KMS-11 (cell line): ENCODE measurements around the gene SDK2.

Experiments
- H2AFZ ChIP-seq: fragments of 200-600 bp; sonication (generic); 2 replicates; pipeline ENCODE4 v1.6.1; 2016; ENCODE audit warnings: antibody characterized with exemption, mixed run types, low read depth
- H3K27ac ChIP-seq: fragments of 200-600 bp; sonication (generic); 2 replicates; pipeline ENCODE4 v1.6.1; 2016; ENCODE audit warnings: mild to moderate bottlenecking, mixed run types
- H3K27me3 ChIP-seq: fragments of 200-600 bp; sonication (generic); 2 replicates; pipeline ENCODE4 v1.6.1; 2017; ENCODE audit warnings: mild to moderate bottlenecking, low read depth, mixed run types, moderate library complexity; ENCODE audit not compliant: insufficient read depth
- H3K36me3 ChIP-seq: fragments of 200-600 bp; sonication (generic); 2 replicates; pipeline ENCODE4 v1.6.1; 2017; ENCODE audit warnings: mild to moderate bottlenecking, mixed run types; ENCODE audit not compliant: insufficient read depth
- H3K4me1 ChIP-seq: fragments of 200-600 bp; sonication (generic); 2 replicates; pipeline ENCODE4 v1.6.1; 2016; ENCODE audit warnings: mild to moderate bottlenecking, low read depth, mixed run types; ENCODE audit not compliant: poor library complexity, severe bottlenecking
- H3K4me2 ChIP-seq: fragments of 200-600 bp; sonication (generic); 2 replicates; pipeline ENCODE4 v1.7.0; 2016; ENCODE audit warnings: mild to moderate bottlenecking, mixed run types
- H3K4me3 ChIP-seq: fragments of 200-600 bp; sonication (generic); IDR thresholded peaks from 2 replicates; pipeline ENCODE4 v1.6.1; 2017; ENCODE audit warnings: low read depth, low read length, mixed read lengths; ENCODE audit not compliant: insufficient read depth
- H3K79me2 ChIP-seq: fragments of 200-600 bp; sonication (generic); 2 replicates; pipeline ENCODE4 v1.6.1; 2016; ENCODE audit warnings: low read depth, mixed run types; ENCODE audit not compliant: insufficient read depth
- H3K9ac ChIP-seq: fragments of 200-600 bp; sonication (generic); 2 replicates; pipeline ENCODE4 v1.6.1; 2016; ENCODE audit warnings: mild to moderate bottlenecking, mixed run types
- H4K20me1 ChIP-seq: fragments of 200-600 bp; sonication (generic); 2 replicates; pipeline ENCODE4 v1.6.1; 2016; ENCODE audit warnings: mild to moderate bottlenecking, mixed run types; ENCODE audit not compliant: insufficient read depth
- TF ChIP-seq, protein P1 (sequence below): fragments of 200-600 bp; sonication (generic); conservative IDR thresholded peaks from 2 replicates; pipeline ENCODE4 v1.6.1; 2017; ENCODE audit warnings: low read depth, mild to moderate bottlenecking, antibody characterized with exemption, low read length, moderate library complexity, mixed read lengths

The SDK2 gene

DNA sequence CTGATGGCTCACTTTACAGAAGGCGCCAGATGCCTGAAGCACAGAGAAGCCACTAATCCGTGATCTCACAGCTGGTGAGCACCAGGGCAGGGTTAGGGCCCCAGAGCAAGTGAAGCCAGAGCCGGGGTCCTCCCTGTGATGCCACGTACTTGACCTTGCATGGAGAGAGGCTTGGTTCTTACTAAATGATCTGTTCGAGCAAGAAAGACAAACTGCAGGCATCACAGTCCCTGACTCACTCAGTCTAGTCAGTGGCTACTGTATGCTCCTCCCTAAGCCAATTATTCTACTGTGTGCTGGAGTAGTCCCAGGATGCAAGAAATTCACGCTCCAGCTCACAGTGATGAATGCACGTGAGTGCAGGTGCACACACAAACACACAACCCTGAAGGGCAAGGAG is 55.4 kb downstream of the SDK2 start:
- no peak overlapping the region for H2AFZ ChIP-seq
- H3K4me3 ChIP-seq: no peak overlapping the region
- no peak overlapping the region for H3K4me2 ChIP-seq
- TF ChIP-seq, protein P1, sequence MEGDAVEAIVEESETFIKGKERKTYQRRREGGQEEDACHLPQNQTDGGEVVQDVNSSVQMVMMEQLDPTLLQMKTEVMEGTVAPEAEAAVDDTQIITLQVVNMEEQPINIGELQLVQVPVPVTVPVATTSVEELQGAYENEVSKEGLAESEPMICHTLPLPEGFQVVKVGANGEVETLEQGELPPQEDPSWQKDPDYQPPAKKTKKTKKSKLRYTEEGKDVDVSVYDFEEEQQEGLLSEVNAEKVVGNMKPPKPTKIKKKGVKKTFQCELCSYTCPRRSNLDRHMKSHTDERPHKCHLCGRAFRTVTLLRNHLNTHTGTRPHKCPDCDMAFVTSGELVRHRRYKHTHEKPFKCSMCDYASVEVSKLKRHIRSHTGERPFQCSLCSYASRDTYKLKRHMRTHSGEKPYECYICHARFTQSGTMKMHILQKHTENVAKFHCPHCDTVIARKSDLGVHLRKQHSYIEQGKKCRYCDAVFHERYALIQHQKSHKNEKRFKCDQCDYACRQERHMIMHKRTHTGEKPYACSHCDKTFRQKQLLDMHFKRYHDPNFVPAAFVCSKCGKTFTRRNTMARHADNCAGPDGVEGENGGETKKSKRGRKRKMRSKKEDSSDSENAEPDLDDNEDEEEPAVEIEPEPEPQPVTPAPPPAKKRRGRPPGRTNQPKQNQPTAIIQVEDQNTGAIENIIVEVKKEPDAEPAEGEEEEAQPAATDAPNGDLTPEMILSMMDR: no peak
- no peaks in the 10 kb centered on the region for H3K36me3 ChIP-seq
- no peaks in the 10 kb centered on the region for H3K4me1 ChIP-seq
- peaks cover 81% of the 10 kb centered on the region for H3K27me3 ChIP-seq
- no peaks in the 10 kb centered on the region for H4K20me1 ChIP-seq
- no peak overlapping the region for H3K9ac ChIP-seq
- no peak overlapping the region for H3K27ac ChIP-seq
- H3K79me2 ChIP-seq: no peaks in the 10 kb centered on the region

DNA sequence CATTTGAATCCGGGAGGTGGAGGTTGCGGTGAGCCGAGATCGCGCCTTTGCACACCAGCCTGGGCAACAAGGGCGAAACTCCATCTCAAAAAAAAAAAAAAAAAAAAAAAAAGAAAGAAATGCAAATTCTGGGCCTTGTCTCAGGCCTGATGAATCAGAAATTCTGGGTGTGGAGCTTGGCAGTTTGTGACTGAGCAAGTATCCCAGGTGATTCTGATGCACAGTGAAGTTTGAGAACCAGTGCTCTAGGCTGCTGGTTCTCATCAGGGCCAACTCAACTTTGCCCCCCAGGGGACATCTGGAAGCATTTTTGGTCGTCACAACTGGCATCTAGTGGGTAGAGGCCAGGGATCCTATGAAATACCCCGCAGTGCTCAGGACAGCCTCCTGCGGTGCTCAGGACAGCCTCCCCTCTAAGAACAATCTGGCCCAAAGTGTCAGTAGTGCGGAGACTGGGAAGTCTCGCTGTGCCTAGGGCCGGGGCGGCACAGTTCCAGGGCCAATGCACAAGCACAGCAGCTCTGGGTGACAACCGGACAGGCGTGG is 55.9 kb downstream of the SDK2 start:
- Histone ChIP-seq H3K4me3 (no peak overlapping the region), H3K36me3 (no peaks in the 10 kb centered on the region), H3K4me2 (no peak overlapping the region), H2AFZ (no peak overlapping the region), H3K9ac (no peak overlapping the region), H3K4me1 (no peaks in the 10 kb centered on the region), H3K79me2 (no peaks in the 10 kb centered on the region), H3K27me3 (peaks cover 81% of the 10 kb centered on the region), H3K27ac (no peak overlapping the region), H4K20me1 (no peaks in the 10 kb centered on the region)
- TF ChIP-seq, protein P1: no peak

DNA sequence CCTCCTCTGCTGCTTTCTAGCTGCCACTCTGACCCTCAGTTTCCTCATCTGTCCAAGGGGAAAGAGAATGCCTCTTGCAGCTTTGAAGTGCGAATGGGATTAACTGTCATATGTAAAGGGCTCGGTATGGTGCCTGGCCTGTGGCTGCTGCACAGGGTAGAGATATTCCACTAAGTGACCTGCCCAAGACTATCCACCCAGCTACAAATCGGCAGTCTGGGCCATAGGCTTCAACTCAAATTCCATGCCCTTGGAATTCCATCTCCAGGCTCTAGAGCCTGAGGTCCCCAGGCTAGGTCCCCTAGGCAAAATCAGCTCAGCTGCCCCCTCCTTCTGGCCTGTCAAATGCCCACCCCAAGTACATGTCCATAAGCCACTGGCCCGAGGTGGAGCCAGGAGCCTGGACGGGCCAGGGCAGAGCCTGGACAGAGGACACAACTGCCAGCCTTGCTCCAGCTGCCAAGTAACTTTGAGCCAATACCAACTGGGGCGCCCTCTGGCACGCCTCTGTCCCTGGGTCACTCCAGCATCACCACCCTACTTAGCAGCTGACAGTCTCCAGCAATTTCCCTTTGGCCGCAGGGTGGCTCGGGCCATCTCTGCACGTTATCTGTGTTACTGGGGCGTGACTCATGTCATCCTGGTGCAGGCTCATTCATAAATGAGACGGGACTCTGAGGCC is 57.2 kb downstream of the SDK2 start:
- no peaks in the 10 kb centered on the region for H3K4me1 ChIP-seq
- H3K4me2 ChIP-seq: no peak overlapping the region
- H3K27me3 ChIP-seq: peaks cover 80% of the 10 kb centered on the region
- no peaks in the 10 kb centered on the region for H3K79me2 ChIP-seq
- TF ChIP-seq, protein P1: no peak
- H4K20me1 ChIP-seq: no peaks in the 10 kb centered on the region
- H3K4me3 ChIP-seq: no peak overlapping the region
- no peak overlapping the region for H3K9ac ChIP-seq
- no peak overlapping the region for H3K27ac ChIP-seq
- H3K36me3 ChIP-seq: no peaks in the 10 kb centered on the region
- H2AFZ ChIP-seq: no peak overlapping the region

DNA sequence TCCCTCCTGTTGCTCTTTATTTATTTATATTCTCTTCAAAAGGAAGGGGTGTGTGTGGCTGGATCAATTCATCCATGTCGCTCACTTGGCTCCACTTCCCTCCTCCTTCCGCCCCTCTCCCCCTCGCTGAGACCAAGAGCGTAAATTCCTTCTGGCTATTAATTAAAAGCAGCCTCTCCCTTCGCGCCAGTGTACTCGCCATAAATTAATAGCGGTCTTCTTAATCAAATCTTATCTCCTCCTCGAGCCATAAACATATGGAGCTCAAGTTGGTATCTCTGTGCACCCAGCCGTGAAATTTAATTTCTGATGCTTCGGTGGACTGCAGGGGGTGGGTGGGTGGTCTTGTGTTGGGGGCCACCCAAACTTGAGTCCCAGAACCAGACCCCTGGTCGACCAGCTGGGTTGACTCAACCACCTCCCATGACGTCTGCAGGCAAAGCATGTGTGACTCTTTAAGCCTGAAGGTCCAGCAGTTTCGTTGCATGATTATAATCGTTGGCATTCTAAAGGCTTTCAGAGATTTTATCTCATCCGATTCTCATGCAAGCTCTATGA is 57.9 kb downstream of the SDK2 start:
- Histone ChIP-seq H3K79me2 (no peaks in the 10 kb centered on the region), H3K4me3 (no peak overlapping the region), H4K20me1 (no peaks in the 10 kb centered on the region), H3K36me3 (no peaks in the 10 kb centered on the region), H3K27ac (no peak overlapping the region), H2AFZ (no peak overlapping the region), H3K4me1 (no peaks in the 10 kb centered on the region), H3K9ac (no peak overlapping the region), H3K4me2 (no peak overlapping the region), H3K27me3 (peaks cover 78% of the 10 kb centered on the region)
- TF ChIP-seq, protein P1: no peak
